Activated gamma-delta T cell treated with anti-CD3 and anti-CD28 coated beads, Interleukin-2, amount 50 U/mL, for 16 hours (primary cell): ENCODE data around the gene NALCN.

Experiments
- DNase-seq: peaks from one replicate; pipeline ENCODE4 v3.0.0-alpha.2; 2020; ENCODE audit warnings: low read depth

Gene NALCN

DNA sequence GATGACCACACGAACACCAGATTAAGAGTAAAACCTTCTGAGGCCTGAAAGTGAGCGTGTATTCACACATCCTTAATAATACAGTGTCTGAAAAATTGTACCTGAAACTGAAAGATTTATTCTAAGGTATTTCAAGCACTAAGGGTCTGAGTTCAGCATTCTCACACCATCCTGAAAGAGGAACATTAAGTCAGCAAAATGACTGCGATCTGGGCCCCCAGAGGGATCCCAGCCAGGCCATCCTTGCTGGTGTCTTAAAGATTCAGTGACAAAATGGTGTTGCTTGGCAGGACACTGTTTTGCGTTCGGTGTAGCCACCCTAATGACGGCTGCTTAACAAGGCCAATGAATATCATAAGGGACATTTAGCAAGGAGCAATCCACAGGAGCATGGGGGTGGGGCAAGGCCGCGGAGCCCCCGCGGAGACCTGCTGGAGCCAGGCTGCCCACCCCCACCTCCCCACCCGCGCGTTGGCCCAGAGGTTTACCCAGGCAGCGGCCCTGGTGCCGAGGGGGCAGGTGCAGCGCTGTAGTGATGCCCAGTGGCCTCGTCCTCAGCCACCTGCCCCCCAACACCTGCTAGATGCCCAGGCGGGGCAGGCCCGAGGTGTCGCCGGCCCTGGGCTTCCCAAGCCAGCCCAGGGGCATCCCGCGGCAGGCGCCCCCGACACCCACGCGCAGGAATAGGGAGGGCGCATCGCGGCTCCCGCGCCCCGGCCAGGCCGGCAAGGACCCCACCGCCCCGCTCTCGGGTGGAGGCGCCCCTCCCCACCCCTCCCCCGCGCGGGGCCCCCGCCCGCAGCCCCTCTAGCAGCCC is 742 bp downstream of the NALCN start:
- DNase-seq = no peak

DNA sequence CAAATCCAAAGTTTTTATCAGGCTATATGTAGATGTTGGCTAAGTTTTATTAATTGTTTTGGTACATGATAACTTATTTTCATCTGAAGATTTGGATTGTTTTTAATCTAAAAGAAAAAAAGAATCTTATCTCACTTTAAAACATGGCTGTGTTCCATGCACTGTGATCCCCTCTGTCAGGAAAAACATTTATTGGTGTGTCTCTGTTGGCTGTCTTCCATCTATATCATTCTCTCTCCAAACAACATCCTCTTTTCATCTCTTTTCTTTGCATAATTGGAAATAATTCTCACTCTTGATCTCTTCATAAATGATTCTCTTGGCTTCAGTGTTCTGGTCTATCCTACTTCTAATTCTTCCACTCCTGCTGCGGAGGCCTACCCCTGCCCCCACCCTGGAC is 4.2 kb downstream of the NALCN start:
- no peak for DNase-seq

DNA sequence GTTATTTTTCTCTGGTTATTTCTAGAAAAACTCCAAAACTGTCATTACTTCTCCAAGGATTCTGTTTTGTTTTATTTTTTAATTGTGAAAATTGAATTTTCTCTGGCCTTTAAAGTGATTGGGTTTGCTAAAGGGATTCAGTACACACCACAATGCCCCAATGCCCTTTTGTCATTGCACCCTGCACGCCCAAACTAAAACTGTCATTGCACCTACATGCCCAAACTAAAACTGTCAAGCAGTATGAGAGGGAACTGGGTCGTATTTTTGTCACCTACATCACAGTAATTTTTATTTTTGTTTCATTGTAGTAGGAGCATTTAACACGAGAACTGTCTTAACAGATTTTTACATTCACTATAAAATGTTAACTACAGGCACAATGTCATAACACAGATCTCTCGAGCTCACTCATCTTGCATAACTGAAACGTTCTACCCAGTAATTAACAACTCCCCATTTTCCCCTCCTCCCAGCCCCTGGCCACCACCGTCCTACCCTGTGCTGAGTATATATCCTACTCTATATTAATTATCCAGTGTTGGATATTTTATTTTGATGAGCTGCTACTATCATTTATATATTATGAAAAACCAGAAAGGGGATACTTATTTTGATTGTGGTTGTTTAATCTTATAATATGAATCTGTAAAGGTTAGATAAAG is 7.2 kb downstream of the NALCN start:
- no peak for DNase-seq

DNA sequence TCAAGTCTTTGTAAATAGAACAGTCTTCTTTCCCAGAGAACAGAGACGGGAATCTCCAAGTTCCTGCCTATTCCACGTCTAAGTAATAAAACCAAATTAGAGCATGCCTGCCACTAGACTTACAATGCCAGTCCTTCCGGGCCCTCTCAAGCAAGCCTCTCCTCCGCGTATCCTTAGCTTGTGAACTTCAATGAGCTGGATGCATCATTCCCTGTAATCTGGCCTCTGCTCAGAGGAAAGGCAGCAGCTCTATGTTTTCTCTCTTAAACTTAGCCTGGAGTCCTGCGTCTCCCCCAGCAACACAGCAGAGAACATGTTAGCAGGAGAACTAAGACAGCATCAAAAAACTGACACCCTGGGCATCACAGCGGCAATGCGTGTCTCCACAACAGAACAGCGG is 8.2 kb downstream of the NALCN start:
- DNase-seq = no peak

DNA sequence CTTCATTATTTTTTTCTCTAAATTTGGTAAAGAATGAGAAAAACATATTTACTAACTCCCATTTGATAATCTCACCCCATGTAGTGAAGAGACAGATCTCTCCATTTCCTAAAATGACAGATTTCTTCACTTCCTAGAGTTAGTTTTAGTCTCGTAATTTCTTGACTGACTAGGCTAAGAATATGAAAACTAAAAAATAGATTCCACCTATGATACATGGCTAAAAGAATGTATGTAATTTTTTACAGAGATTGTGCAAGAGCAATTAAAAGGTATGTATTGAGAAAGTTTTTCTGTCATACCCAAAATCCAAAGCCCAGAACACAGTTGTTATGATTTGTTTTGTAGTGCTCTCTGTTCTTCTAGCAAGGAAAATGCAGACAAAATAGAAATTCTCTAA is 9.5 kb downstream of the NALCN start:
- no peak for DNase-seq

DNA sequence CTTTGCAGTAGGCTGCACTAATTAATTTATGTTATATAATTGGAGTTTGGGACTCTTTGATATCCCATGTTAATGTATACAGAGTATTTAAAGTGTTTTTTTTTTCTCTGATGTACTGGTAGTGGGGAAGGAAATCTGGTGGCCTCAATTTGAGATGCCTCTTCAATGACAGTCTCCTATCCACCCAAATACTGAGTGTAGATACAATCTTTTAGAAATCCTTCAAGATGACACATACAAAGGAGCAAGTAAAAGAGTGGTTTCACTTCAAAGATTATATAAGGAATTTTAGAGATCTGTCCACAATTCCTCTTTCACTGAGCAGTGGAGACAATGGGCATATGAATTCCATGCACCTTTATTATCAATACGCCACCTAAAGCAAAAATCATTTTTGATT is 15.1 kb downstream of the NALCN start:
- no peak for DNase-seq

DNA sequence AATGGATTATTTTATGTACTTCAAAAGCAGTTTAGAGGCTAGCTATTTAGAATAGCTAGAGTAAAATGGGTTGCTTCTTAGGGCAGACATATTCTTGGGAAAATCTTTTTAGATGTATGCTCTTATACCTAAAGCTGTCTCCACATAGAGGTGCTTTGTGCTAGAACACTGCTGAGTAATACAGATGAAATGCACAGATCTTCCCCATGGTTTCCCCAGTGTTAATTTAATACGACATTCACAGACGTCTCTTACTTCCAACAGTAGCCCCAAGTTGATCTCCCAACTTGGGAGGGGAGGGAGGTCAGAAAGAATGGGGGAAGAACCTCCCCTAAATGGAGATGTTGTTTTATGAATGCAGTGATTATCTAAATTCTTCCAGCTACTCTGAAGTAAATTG is 16.9 kb downstream of the NALCN start:
- no peak for DNase-seq

DNA sequence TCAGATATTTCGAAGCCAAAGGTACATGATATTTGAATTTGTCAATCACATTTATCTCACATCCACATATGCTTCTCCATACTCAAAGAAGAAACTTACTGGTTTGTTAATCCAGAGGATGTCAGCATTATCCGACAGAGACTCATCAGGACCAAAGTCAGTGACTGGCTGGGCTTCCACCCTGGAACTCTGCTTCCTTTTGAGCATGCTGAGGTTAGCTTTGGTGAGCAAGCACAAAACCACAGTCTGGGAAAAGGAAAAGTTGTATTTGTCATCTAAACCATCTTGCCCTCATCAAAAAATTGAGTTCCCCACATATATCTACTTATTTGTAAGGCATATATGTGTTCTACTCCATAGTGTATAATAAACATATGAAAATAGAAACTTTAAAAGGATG is 17.4 kb downstream of the NALCN start:
- no peak for DNase-seq

DNA sequence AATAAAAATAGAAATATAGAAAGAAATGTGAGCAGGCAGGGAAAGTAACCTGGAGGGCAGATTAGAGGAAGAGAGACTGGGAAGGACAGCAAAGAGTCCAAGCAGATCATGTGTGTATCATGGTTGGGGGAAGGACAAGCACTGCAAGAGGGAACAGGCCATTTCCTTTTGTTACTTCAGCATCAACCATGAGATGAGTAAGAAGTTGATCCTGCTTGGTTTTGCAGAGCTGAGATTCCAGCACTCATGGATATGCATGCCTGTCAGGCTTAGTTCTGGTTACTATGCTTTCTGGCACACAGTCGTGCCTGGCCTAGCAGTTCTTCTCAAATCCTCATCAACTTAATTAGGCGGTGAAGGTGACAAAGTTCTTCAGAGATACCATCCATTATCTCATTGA is 18.1 kb downstream of the NALCN start:
- DNase-seq = no peak

DNA sequence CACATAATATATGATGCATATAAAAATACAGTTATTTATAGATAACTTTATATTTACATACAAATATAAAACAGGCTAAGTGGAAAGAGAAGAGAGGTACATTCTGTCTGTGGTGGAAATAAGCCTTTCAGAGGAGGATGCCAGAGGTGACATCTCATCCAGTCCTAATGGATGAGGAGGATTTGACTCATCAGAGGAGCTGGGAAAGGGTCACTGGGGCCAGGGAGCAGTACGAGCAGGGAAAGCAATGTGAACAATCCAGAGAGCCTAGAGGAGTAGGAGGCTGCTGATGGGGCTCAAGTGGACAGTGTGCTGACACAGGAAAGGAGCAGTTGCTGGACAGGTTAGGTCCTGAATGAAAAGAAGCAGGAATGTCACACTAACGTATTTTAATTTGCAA is 18.6 kb downstream of the NALCN start:
- DNase-seq = no peak

DNA sequence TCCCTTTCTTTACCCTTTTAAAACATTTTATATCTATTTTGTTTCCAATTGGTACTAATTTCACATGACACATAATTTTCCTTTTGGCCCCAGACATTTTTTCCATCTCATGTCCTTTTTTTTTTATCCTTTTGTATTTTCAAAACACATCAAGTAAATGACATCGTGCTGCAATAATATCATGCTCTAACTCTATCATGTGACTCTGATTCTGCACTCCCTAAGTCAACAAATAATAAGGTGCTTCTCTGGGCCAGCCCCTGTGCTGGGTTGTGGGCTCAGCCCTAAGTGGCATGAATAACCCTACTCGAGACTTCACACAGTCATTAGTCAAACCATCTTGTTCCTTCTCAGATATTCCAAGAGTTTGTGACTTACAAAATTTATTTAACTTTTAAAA is 21.7 kb downstream of the NALCN start:
- DNase-seq = no peak

DNA sequence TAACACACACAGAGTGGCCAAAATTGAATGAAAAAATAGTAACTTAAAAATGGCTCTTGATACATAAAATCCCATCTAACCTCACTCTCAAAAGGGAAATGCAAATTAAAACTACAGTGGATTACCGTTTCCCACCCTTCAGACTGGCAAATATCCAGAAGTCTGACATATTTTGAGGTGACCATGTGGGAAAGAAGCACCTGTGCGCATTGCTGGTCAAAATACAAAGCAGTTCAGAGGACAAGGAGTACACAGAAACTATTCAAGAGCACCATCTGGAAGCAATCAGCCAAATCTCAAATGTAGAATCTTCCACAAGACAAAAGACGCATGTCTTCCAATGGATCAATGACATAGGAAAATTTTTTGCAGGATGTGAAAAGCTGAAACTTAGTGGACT is 23.2 kb downstream of the NALCN start:
- DNase-seq = no peak

DNA sequence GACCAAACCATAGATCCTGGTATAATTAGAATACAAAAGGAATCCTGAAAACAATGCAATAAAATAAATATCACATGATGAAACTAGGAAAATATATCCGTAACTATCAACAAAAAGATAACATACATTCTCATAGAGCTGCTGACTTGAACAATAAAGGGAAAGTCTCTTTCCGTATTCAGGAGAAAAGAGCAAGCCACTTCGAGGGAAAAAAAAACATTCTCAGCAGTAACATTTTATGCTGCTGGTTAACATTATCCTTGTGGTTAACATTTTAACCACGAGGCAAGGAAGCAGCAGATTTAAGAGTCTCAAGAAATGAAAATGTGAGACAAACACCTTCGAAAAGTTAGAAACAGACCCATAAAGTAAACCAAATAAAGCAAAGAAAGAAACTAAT is 25.8 kb downstream of the NALCN start:
- DNase-seq = no peak

DNA sequence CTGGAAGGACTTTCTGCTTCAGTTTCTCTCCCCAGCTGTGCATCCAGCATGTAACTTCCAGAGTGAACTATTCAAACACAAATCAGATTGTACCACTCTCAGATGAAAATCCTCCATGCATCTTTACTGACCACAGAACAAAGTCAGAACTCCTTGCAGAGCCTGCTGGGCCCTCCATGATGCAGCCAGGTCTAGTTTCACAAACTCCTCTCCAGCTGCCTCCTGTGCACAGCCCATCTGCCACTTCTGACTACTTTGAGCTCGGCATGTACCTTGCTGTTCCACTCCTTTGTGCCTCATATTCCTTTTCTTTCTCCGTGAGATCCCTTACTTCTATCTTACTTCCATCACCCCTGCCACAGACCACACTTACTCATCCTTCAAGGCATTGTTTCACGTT is 31.4 kb downstream of the NALCN start:
- DNase-seq = no peak

DNA sequence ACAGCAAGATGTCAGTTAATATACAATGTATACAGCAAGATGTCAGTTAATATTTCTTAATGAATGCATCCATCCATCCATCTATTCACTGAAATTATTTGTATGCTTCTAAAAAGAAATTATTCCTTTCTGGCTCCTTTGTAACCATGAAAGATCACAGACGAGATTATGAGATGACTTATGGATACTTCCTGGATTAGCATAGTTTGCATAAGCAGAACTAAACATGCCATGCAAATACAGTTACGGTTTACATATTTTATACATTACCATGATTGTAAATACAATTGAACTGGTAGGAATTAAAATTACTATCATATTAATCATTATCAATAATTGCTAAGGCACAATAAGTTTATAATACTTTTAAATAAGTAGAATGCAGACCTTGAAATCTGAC is 32.7 kb downstream of the NALCN start:
- DNase-seq = no peak

DNA sequence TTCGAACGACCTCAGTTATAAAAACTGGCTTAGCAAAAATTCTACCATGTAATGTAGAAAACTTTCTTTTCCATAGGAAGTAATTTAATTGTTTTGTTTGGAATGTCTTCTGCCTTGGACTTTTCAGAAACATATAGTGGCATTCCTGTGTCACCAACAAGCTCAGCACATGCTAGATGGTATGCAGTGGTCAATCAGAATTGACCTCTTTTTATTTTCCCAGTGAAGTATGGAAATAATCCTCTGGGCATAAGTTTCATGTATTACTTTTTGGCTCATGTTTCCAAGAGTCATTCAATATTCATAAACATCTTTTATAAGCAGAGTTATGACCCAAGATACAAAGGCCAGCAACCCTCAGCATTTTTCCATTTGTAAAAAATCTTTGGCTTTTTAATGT is 33.6 kb downstream of the NALCN start:
- DNase-seq = no peak

DNA sequence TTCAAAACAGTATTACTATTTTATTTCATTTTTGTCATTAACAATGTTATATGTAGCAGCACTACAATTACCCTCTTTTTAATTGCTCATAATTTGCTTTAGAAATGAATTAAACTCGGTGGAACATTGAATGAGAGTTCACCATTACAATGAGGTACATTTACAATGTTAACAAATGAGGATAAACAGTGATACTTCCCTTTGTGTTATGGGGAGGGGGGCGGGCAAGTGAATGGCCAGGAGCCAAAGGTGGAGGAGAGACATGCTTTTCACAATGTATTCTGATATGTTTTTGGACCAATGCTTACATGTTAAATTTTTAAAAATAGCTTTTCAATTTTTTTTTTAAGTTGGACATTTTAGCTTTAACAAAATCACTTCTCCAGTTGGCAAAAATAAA is 34.2 kb downstream of the NALCN start:
- DNase-seq = no peak

DNA sequence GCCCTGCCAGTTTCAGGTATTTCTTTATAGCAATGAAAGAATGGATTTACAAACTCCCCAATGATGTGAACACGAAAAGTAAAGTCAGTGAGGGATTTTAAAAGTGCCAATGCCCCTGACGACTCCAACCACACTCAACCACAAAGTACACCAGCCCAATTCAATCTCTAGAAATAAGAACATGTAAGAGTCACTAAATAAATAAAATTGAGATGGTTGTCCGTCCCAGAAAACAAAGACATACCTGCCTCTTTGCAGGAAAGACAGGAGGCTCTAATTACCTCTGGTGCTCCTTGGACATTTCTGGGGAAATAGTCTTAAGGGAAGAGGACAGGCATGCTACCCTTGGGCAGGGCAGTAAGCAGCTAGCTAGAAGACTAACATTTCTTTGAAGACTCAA is 55.8 kb downstream of the NALCN start:
- no peak for DNase-seq

DNA sequence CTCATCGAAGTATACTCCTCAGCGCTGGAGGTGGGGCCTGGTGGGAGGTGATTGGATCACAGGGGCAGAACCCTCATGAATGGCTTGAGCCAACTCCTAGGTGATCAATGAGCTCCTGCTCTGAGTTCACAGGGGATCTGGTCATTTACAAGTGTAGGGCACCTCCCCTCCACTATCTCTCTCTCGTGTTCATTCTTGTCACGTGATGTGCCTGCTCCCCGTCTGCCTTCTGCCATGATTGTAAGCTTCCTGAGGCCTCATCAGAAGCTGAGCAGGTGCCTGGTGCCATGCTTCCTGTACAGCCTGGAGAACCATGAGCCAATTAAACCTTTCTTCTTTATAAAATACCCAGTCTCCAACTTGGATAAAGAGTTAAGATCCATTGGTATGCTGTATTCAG is 61.4 kb downstream of the NALCN start:
- DNase-seq = no peak

DNA sequence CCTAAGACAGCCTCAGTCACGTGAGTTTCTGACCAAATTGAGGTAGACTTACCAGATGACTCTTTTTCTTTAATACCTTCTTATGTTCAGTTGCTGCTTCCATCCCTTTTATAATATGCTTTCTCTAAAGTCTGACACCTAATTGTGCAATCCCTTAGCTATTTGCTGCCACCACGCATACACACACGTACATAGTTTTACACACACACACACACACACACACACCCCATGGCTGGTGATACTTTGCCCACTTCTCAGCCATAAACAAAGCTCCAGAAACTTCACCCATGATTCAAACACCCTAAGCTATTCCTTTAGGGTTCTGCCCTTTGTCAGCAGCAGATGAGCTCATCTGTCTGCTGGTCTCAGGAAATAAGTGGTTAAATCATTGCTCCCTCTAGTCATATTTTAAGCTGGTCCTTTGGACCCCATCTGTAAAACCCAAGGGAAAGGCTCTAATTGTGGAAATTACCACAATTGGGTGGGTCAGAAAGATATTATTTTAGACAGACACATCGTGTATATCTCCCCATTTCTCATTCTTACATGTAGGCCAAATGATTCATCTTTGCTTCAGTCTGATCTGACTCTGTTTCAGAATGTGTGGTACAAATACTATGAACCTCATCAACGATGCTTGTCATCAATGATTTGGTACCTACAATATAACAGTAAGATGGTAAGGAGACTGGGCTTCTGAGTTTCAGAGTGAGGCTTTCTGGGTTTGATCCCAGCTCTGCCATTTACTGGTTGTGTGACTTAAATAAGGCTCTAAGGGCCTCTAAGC is 69.2 kb downstream of the NALCN start:
- no peak for DNase-seq

DNA sequence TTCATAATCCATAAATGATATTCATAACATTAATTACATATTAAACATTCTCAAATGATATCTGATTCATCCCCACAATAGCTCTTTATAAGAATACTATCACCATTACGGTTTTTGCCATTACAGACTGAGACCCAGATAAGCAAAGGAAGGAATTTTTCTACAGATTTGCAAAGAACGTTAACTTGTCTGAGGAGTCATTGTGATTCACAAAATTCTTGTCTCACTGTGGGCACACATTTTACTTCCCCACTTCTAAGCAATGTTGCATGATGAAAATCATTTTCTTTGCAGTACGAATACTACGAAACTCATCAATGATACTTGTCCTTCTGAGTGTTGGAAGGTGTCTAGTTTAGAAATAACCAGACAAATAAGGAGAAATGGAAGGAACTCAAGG is 70.1 kb downstream of the NALCN start:
- no peak for DNase-seq

DNA sequence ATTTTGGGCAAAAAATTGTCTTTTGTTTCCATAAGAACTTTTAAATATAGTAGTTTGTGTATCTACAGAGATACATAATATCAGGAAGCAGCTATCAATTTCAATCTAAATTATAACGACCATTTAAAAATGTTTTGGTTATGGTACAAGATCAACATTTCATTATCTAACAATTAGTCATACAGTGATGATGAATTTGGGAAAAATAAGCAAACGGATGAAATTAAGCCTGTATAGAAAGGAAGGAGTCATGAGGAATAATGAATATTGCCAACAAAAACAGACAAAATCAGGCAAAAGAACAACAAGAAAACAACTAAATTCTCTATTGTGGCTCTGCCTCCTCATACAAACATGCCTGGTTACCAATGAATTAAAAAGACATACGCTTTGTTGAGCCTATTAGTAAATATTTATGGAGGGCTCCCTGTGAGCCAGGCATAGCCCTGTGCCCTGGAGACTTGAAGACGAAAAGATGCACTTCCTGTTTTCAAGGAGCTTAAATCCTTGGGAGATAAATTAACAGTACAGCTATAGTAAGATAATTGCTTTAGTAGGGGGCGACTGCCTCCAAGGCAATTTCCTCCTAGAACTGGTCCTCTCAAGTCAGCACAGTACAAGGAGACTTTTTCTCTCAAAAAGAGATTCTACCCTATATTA is 73.0 kb downstream of the NALCN start:
- no peak for DNase-seq

DNA sequence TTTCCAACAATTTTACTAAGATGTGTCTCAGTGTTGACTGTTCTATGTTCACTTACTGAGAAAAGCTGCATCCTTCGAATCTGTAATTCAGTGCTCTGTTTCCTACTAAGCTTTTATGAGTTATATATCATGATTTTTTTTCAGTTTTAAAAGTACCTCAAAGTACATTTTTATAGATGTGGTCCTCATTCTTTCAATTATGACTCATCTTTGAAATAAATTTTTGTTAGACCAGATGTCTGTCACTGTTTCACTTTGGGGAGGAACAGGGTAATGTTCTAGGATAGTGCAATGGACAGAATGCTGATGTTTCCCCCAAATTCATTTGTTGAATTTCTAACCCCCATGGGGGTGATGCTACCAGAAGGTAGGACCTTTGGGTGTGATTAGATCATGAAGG is 74.8 kb downstream of the NALCN start:
- no peak for DNase-seq
